SH-SY5Y (cell line): ENCODE results near the gene BIRC7.

Source experiments
- GATA2 ChIP-seq: IDR thresholded peaks from 2 replicates; pipeline ENCODE4 v1.6.1; 2011; ENCODE audit warnings: mild to moderate bottlenecking, low read depth, low read length
- GATA3 ChIP-seq: IDR thresholded peaks from 2 replicates; pipeline ENCODE4 v1.6.1; 2011; ENCODE audit warnings: low read depth, mild to moderate bottlenecking, low read length, moderate library complexity

GRCh38 chr20:63188641-63189321 lies 46.9 kb upstream of the BIRC7 start:
- TF ChIP-seq GATA2 (no peak), GATA3 (no peak)
